Lung (tissue), 12 donors: Measurements from ENCODE around the gene AGAP1. TPM values are rescaled to one million over a fixed set of nuclear protein-coding genes. Genes with fewer than 3 reads are reported as not detected.

ENCODE experiments used
- ATAC-seq: fragments of 200-7000 bp; cut with Tn5 transposase; one replicate; pipeline ENCODE4 v1.9.1; 2020; ENCODE audit warnings: moderate number of reproducible peaks; ENCODE audit not compliant: insufficient read depth, low FRiP score
- DNase-seq, 3 donors: peaks; one replicate each; pipeline ENCODE4 v3.0.0-alpha.2; 2013 to 2017
- H3K27ac ChIP-seq, 2 donors: one replicate each; pipeline ENCODE4 v1.5.1; 2013; ENCODE audit warnings: mild to moderate bottlenecking in 2 of 2, moderate library complexity in 2 of 2, control low read depth in 1 of 2, inconsistent platforms in 1 of 2, low read depth in 1 of 2, low read length in 1 of 2
- H3K27me3 ChIP-seq, 3 donors: one replicate each; pipeline ENCODE4 v1.5.1; 2013; ENCODE audit warnings: low read length in 2 of 3; ENCODE audit not compliant: control insufficient read depth in 3 of 3, insufficient read depth in 3 of 3
- H3K36me3 ChIP-seq, 4 donors: one replicate each; pipeline ENCODE4 v1.5.1; 2013; ENCODE audit warnings: low read length in 4 of 4, mild to moderate bottlenecking in 1 of 4, moderate library complexity in 1 of 4; ENCODE audit not compliant: control insufficient read depth in 4 of 4, insufficient read depth in 4 of 4
- H3K4me1 ChIP-seq, 5 donors: one replicate each; pipeline ENCODE4 v1.5.1; 2013; ENCODE audit warnings: low read length in 5 of 5, mild to moderate bottlenecking in 2 of 5, moderate library complexity in 1 of 5; ENCODE audit not compliant: control insufficient read depth in 5 of 5, insufficient read depth in 5 of 5
- H3K4me3 ChIP-seq: one replicate; pipeline ENCODE4 v1.5.1; 2013; ENCODE audit warnings: mild to moderate bottlenecking, control low read depth, moderate library complexity
- H3K9ac ChIP-seq, 2 donors: one replicate each; pipeline ENCODE4 v1.5.1; 2013; ENCODE audit warnings: low read length in 2 of 2, control low read depth in 1 of 2; ENCODE audit not compliant: insufficient read depth in 1 of 2
- H3K9me3 ChIP-seq, 4 donors: one replicate each; pipeline ENCODE4 v1.5.1; 2013; ENCODE audit warnings: low read length in 3 of 4, mild to moderate bottlenecking in 1 of 4, moderate library complexity in 1 of 4; ENCODE audit not compliant: control insufficient read depth in 4 of 4, insufficient read depth in 3 of 4
- CTCF ChIP-seq: IDR thresholded peaks from 2 replicates; pipeline ENCODE4 v1.5.1; 2012; ENCODE audit warnings: mild to moderate bottlenecking; ENCODE audit errors: control extremely low read depth, extremely low read depth
- WGBS, 2 donors: extraction: QIAGEN DNeasy Blood & Tissue Kit; methylation state at CpG; one replicate each; pipeline ENCODE4 v1.1.7; 2013; 5-methylcytosine and 5-hydroxymethylcytosine counted together
- polyA plus RNA-seq, 2 donors: library from polyadenylated mRNA; stranded (reverse); fragments of 200-250 nt; gene quantifications; one replicate each; pipeline ENCODE4 v1.2.1, GENCODE V29; 2013
- total RNA-seq, 2 donors: library from RNA; depleted of rRNA in 1 of 2; stranded (reverse); fragments of >200 nt in 1 of 2; gene quantifications; one replicate each; pipeline ENCODE4 v1.2.1, GENCODE V29; 2014 to 2021
- donor health status: control.
- donor health status: control.
- donor health status: Bipolar disorder and iron deficiency.
- donor health status: healthy.
- donor health status: DM: yes; HTN: yes; CAD: no.

AGAP1 gene
- total and polyA plus RNA-seq, 4 donors = 6.6 to 39.4 (median 20.2) TPM

DNA sequence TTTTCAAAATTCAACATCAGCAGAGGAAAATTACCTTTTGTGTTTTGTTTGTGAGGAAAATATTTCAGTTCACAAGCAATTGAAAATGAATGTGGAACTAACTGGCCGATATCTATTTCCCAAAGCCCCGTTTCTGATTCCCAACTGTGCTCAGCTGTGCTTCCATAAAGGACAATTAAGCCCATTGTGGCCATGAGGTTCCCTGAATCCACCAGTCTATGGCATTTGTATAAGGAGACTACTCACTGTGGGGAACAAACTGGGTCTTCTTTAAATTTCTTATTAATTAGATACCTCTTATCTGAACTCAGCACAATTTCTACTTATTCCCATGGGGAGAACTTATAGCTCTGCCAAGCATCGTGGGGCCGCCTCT lies 31.4 kb upstream of the AGAP1 start:
- H3K27ac ChIP-seq = no peak overlapping the region
- peaks cover 0 to 7% (median 3%) of the 10 kb centered on the region in 5 donors for H3K4me1 ChIP-seq
- no peak for DNase-seq
- H3K9ac ChIP-seq = no peak overlapping the region
- H3K27me3 ChIP-seq = no peaks in the 10 kb centered on the region
- H3K9me3 ChIP-seq = no peaks in the 10 kb centered on the region
- WGBS, 2 donors = 89 to 94% methylated on average over 4 of the region's 4 CpGs
- TF ChIP-seq CTCF = no peak
- no peaks in the 10 kb centered on the region for H3K36me3 ChIP-seq
- H3K4me3 ChIP-seq = no peak overlapping the region
- ATAC-seq = no peak

GRCh38 chr2:235463893-235464292 lies 29.9 kb upstream of the AGAP1 start:
- no peak for TF ChIP-seq CTCF
- H3K9ac ChIP-seq = no peak overlapping the region
- H3K9me3 ChIP-seq = no peaks in the 10 kb centered on the region
- H3K36me3 ChIP-seq = no peaks in the 10 kb centered on the region
- no peak overlapping the region for H3K4me3 ChIP-seq
- no peaks in the 10 kb centered on the region for H3K27me3 ChIP-seq
- DNase-seq (peak; percentile 84 to 93 (median 85)), ATAC-seq (no peak)
- 43 to 87% methylated on average over 3 of the region's 3 CpGs for WGBS, 2 donors
- H3K27ac ChIP-seq = no peak overlapping the region
- peaks cover 0 to 7% (median 3%) of the 10 kb centered on the region in 5 donors for H3K4me1 ChIP-seq

DNA sequence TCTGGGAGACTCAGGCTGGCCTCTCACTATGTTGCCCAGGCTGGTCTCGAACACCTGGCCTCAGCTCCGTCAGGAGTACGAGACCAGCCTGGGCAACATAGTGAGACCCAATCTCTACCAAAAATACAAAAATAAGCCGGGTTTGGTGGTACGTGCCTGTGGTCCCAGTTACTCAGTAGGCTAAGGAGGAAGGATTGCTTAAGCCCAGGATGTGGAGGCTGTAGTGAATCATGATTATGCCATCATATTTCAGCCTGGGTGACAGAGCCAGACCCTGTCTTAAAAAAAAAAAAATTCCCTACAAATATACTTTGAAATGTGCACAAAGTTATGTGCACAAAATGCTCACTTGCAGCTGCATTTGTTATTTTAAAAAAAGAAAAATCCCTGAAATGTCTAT lies 26.3 kb upstream of the AGAP1 start:
- Histone ChIP-seq H3K9ac (no peak overlapping the region), H3K27ac (no peak overlapping the region), H3K36me3 (no peaks in the 10 kb centered on the region), H3K4me3 (no peak overlapping the region), H3K27me3 (no peaks in the 10 kb centered on the region), H3K9me3 (no peaks in the 10 kb centered on the region), H3K4me1 (peaks cover 0 to 7% (median 6%) of the 10 kb centered on the region in 5 donors)
- TF ChIP-seq CTCF = no peak
- DNase-seq = no peak
- 75 to 88% methylated on average over 5 of the region's 5 CpGs for WGBS, 2 donors
- ATAC-seq = no peak

GRCh38 chr2:235468978-235469655 lies 24.7 kb upstream of the AGAP1 start:
- DNase-seq (peak in 1 of 3 donors; percentile 44), ATAC-seq (peak; percentile 66)
- H3K4me1 ChIP-seq = peaks cover 0 to 3% (median 2%) of the 10 kb centered on the region in 5 donors
- no peak overlapping the region for H3K9ac ChIP-seq
- no peaks in the 10 kb centered on the region for H3K27me3 ChIP-seq
- no peaks in the 10 kb centered on the region for H3K9me3 ChIP-seq
- TF ChIP-seq CTCF = no peak
- H3K36me3 ChIP-seq = no peaks in the 10 kb centered on the region
- peak overlapping the region in 1 of 2 donors; percentile 39 for H3K27ac ChIP-seq
- WGBS, 2 donors = 57 to 58% methylated on average over 9 of the region's 9 CpGs
- no peak overlapping the region for H3K4me3 ChIP-seq
